PC-3 (cell line): Measurements from ENCODE around the gene ERBB4. TPM values are rescaled to one million over a fixed set of nuclear protein-coding genes. Genes with fewer than 3 reads are reported as not detected.

Source experiments
- ATAC-seq: fragments of 200-7000 bp; cut with Tn5 transposase; 2 replicates; pipeline ENCODE4 v1.9.1; 2020; ENCODE audit warnings: mild to moderate bottlenecking, moderate library complexity
- Bru-seq: library from RNA; stranded (reverse); fragments of 400-500 nt; gene quantifications from one replicate; lab custom pipeline; 2021; lab: Mats Ljungman, UMichigan
- BruChase-seq, 2 experiments: library from RNA; stranded (reverse); fragments of 400-500 nt; gene quantifications; one replicate each; lab custom pipeline; 2021; lab: Mats Ljungman, UMichigan
- BruUV-seq: library from RNA; stranded (reverse); fragments of 400-500 nt; replicated peaks from 2 replicates; lab custom pipeline; 2021; lab: Mats Ljungman, UMichigan
- CTCF ChIA-PET: fragments of 300-600 bp; sonication (Branson Sonifier 250); formaldehyde crosslinking; loops from one replicate; lab custom pipeline; 2022; ENCODE audit warnings: antibody characterized with exemption; lab: Charles Lee
- POLR2A ChIA-PET: fragments of 300-600 bp; sonication (Branson Sonifier 250); formaldehyde crosslinking; loops from one replicate; lab custom pipeline; 2022; ENCODE audit warnings: antibody characterized with exemption; ENCODE audit not compliant: unreplicated experiment; lab: Charles Lee
- DNase-seq: peaks from one replicate; pipeline ENCODE4 v3.0.0-alpha.2; 2015
- H2AFZ ChIP-seq: fragments of 300-600 bp; sonication (generic); 2 replicates; pipeline ENCODE4 v1.6.0; 2016; ENCODE audit warnings: antibody characterized with exemption, low read length
- H3F3A ChIP-seq: fragments of 300-600 bp; sonication (generic); one replicate; pipeline ENCODE4 v1.6.0; 2017; ENCODE audit warnings: antibody characterized with exemption, low read length, control low read depth, mild to moderate bottlenecking; ENCODE audit not compliant: unreplicated experiment
- H3K27ac ChIP-seq: fragments of 300-600 bp; sonication (generic); 2 replicates; pipeline ENCODE4 v1.5.1; 2016; ENCODE audit warnings: mild to moderate bottlenecking, low read length
- H3K27me3 ChIP-seq: fragments of 300-600 bp; sonication (generic); 2 replicates; pipeline ENCODE4 v1.6.1; 2016; ENCODE audit warnings: low read length, mixed read lengths
- H3K36me3 ChIP-seq: fragments of 300-600 bp; sonication (generic); 2 replicates; pipeline ENCODE4 v1.6.1; 2016; ENCODE audit warnings: low read depth, mixed run types, low read length, mixed read lengths
- H3K4me1 ChIP-seq: fragments of 300-600 bp; sonication (generic); 2 replicates; pipeline ENCODE4 v1.5.1; 2016; ENCODE audit warnings: low read length; ENCODE audit not compliant: insufficient read depth
- H3K4me2 ChIP-seq: fragments of 300-600 bp; sonication (generic); 2 replicates; pipeline ENCODE4 v1.6.0; 2016; ENCODE audit warnings: low read length
- H3K4me3 ChIP-seq: fragments of 300-600 bp; sonication (generic); 2 replicates; pipeline ENCODE4 v1.5.1; 2016; ENCODE audit warnings: mild to moderate bottlenecking, low read length, mixed read lengths
- H3K79me2 ChIP-seq: fragments of 300-600 bp; sonication (generic); 2 replicates; pipeline ENCODE4 v1.6.1; 2017; ENCODE audit warnings: low read length, mixed read lengths
- H3K9ac ChIP-seq: fragments of 300-600 bp; sonication (generic); 2 replicates; pipeline ENCODE4 v1.6.0; 2016; ENCODE audit warnings: mild to moderate bottlenecking, low read length
- H3K9me2 ChIP-seq: fragments of 300-600 bp; sonication (generic); replicated peaks from 2 replicates; pipeline ENCODE4 v1.6.1; 2016; ENCODE audit warnings: mixed run types, low read length, mixed read lengths
- H3K9me3 ChIP-seq: fragments of 300-600 bp; sonication (generic); 2 replicates; pipeline ENCODE4 v1.6.1; 2016; ENCODE audit warnings: low read length, mixed read lengths
- H4K20me1 ChIP-seq: fragments of 300-600 bp; sonication (generic); 2 replicates; pipeline ENCODE4 v1.6.1; 2016; ENCODE audit warnings: low read length, mixed read lengths
- CTCF ChIP-seq: fragments of 300-600 bp; sonication (generic); conservative IDR thresholded peaks from 2 replicates; pipeline ENCODE4 v1.5.1; 2017; ENCODE audit warnings: antibody characterized with exemption, low read depth, mild to moderate bottlenecking, low read length
- EZH2 ChIP-seq: fragments of 300-600 bp; sonication (generic); IDR thresholded peaks from one replicate; pipeline ENCODE4 v1.6.1; 2017; ENCODE audit warnings: antibody characterized with exemption, mild to moderate bottlenecking, low read length; ENCODE audit not compliant: unreplicated experiment
- EZH2phosphoT487 ChIP-seq: fragments of 300-600 bp; sonication (generic); IDR thresholded peaks from 2 replicates; pipeline ENCODE4 v1.6.1; 2018; ENCODE audit warnings: mild to moderate bottlenecking, antibody characterized with exemption, low read length, borderline replicate concordance
- intact Hi-C: fragments of 100-400 bp; cut with micrococcal nuclease; formaldehyde crosslinking; loops from 2 replicates; pipeline ENCODE4 v1.9.0; 2023
- long read RNA-seq: library from polyadenylated mRNA; unstranded; transcript quantifications from one replicate; pipeline ENCODE4 v2.0.0, GENCODE V29; 2021; ENCODE audit not compliant: unreplicated experiment
- total RNA-seq: library from RNA; depleted of rRNA; stranded (reverse); fragments of >200 nt; gene quantifications from 2 replicates; pipeline ENCODE4 v1.2.3, GENCODE V29; 2014; rRNA removed

ERBB4 gene
- total RNA-seq (under 0.01 TPM in 1 of 2 replicates, not detected in the other), Bru-seq, nascent RNA (percentile 31 among the genes with signal in this experiment), BruChase-seq, experiment 1, labeled RNA remaining after a 6-hour chase (percentile 25 among the genes with signal in this experiment), BruChase-seq, experiment 2, labeled RNA remaining after a 2-hour chase (percentile 40 among the genes with signal in this experiment)
- long read RNA-seq, partial matches to known transcripts, result 0 of 1 reads
- long read RNA-seq, other reads (novel, unspliced or antisense), result 1 of 1 reads

DNA sequence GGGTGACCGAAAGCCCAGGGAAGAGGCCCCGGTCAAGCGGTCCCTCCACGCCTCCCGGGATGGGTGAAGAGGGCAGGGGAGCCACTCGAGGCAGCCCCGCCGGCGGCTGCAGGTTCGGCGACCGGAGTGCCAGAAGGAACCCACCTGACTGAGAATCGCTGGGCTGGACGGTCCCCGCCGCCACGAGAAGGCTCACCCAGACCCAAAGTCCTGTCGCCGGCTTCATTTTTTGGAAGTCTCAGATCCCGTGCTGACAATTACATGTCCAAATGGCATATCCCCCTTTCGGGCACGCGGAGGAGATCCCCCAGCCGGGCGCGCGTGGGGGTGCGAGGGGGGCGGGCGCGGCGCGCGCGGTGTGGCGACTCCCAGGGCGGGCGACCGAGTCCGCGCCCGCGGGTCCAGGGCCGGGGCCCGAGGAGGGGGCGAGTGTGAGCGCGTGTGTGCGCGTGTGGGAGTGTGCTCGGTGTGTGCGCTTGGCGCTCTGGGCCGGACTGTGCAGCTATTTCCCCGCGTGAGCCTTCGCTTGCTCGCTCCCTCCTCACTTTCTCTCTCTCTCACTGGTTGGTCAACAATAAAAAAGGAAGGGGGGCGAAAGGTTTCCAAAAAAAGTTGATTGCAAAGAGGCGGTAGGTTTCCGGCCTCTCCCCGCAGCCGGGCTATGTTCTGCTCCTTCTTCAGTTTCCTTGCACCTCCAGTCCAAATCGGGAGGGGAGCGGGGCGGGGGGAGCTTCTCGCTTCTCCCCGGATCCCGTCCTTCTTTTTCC, at the start of gene ERBB4:
ERBB4 (minus strand) TSS at position 498 of the 767 bp plus-strand sequence; CDS start at position 226, 272 bp downstream.
- peak within 1 kb of the TSS; percentile 79 for H3K4me3 ChIP-seq
- intact Hi-C loops, result no loop called here
- no peaks in the 10 kb centered on the region for H3K79me2 ChIP-seq
- H4K20me1 ChIP-seq, result no peaks in the 10 kb centered on the region
- H3K9me2 ChIP-seq, result no peaks in the 10 kb centered on the region
- ChIA-PET CTCF (no interaction called here), POLR2A (no interaction called here)
- H3K9ac ChIP-seq, result no peak within 1 kb of the TSS
- H3K4me1 ChIP-seq, result peaks cover 19% of the 10 kb centered on the region
- no peaks in the 10 kb centered on the region for H3K36me3 ChIP-seq
- no peaks in the 10 kb centered on the region for H3K9me3 ChIP-seq
- peak within 1 kb of the TSS; percentile 96 for H3K4me2 ChIP-seq
- H2AFZ ChIP-seq, result peak within 1 kb of the TSS; percentile 95
- no peaks in the 10 kb centered on the region for H3F3A ChIP-seq
- TF ChIP-seq EZH2phosphoT487 (no peak), EZH2 (no peak)
- H3K27ac ChIP-seq, result no peak within 1 kb of the TSS
- BruUV-seq, result no TSS peak
- ATAC-seq (peak; percentile 36), DNase-seq (peak; percentile 10)
- peaks cover 53% of the 10 kb centered on the region for H3K27me3 ChIP-seq

DNA sequence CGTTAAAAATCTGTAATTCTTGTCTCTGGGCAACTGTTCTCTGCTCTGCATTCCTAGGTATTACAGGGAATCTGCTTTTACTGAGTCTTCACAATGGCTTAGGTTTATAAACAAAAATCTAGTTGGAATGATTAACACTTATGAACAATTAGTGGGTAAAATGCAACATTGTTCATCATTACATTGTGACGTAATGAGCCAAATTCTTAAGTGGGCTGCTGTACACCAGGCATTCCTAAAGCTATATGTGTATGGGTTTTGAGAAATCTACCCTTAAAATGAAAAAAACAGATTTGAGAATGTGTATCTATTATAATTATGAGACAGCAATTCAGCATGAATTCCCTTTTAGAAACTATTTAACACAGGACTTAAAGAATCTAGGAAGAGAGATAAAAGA, 41.5 kb upstream of the ERBB4 start:
- Histone ChIP-seq H3F3A (no peaks in the 10 kb centered on the region), H4K20me1 (no peaks in the 10 kb centered on the region), H3K9ac (no peak overlapping the region), H2AFZ (no peak overlapping the region), H3K27ac (no peak overlapping the region), H3K36me3 (no peaks in the 10 kb centered on the region), H3K79me2 (no peaks in the 10 kb centered on the region), H3K27me3 (no peaks in the 10 kb centered on the region), H3K9me3 (no peaks in the 10 kb centered on the region), H3K9me2 (no peaks in the 10 kb centered on the region), H3K4me3 (no peak overlapping the region), H3K4me2 (no peak overlapping the region), H3K4me1 (0 out of 2 replicates have a peak, but pooled peaks cover 3% of the 10 kb centered on the region)
- CTCF ChIA-PET, result no interaction called here
- TF ChIP-seq EZH2 (no peak), CTCF (no peak), EZH2phosphoT487 (no peak)
- no peak for ATAC-seq
- no TSS peak for BruUV-seq
- POLR2A ChIA-PET, result no interaction called here
- DNase-seq, result no peak
- intact Hi-C loops, result no loop called here

DNA sequence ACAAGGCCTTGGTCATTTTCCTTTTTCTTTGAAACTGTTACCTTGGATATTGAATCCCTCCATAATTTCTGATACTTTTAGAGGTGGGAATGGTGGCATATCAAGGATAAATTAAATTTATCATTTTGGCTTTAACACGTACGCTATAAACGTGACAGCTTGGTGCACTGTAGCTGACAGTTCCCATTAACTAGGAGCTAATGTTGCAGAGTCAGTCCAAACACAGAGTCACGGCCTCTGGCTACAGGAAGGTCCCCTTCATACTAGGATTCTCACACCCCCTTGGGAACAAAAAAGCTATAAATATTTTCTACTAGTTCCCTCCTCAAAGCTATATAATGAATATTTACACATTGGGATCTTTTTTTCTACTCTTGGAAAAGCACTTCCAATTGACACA, 17.7 kb upstream of the ERBB4 start:
- H3K27me3 ChIP-seq, result peaks cover 30% of the 10 kb centered on the region; the same call in 1 of the 2 replicates
- H2AFZ ChIP-seq, result no peak overlapping the region
- no peaks in the 10 kb centered on the region for H3F3A ChIP-seq
- H3K4me1 ChIP-seq, result no peaks in the 10 kb centered on the region
- intact Hi-C loops, result no loop called here
- no peaks in the 10 kb centered on the region for H4K20me1 ChIP-seq
- no peak overlapping the region for H3K4me2 ChIP-seq
- ATAC-seq (no peak), DNase-seq (no peak)
- no peaks in the 10 kb centered on the region for H3K79me2 ChIP-seq
- H3K27ac ChIP-seq, result no peak overlapping the region
- H3K9me2 ChIP-seq, result no peaks in the 10 kb centered on the region
- no peaks in the 10 kb centered on the region for H3K36me3 ChIP-seq
- H3K9ac ChIP-seq, result no peak overlapping the region
- H3K9me3 ChIP-seq, result no peaks in the 10 kb centered on the region
- ChIA-PET CTCF (no interaction called here), POLR2A (no interaction called here)
- no peak overlapping the region for H3K4me3 ChIP-seq
- TF ChIP-seq EZH2 (no peak), CTCF (no peak), EZH2phosphoT487 (no peak)
- no TSS peak for BruUV-seq
